H1 (cell line): ENCODE data around the gene PDX1. TPM values are rescaled to one million over a fixed set of nuclear protein-coding genes. Genes with fewer than 3 reads are reported as not detected.

Experiments
- CTCF ChIA-PET: fragments of 300-600 bp; sonication (Branson Sonifier 250); formaldehyde crosslinking; loops from one replicate; lab custom pipeline; 2021; ENCODE audit not compliant: partially characterized antibody; lab: Charles Lee
- POLR2A ChIA-PET: fragments of 300-600 bp; sonication (Branson Sonifier 250); formaldehyde crosslinking; loops from one replicate; lab custom pipeline; 2021; ENCODE audit warnings: inconsistent platforms; ENCODE audit not compliant: partially characterized antibody; lab: Charles Lee
- DNase-seq, 2 experiments: peaks; one replicate each; pipeline versions ENCODE4 v3.0.0 to v3.0.0-alpha.2; 2010 to 2022; ENCODE audit warnings: low spot score in 2 of 2, low read depth in 1 of 2, mixed read lengths in 1 of 2
- FAIRE-seq: peaks from 2 replicates; lab custom pipeline; 2011; peaks lifted over from hg19 to GRCh38; lab: Jason Lieb, UNC
- H2AFZ ChIP-seq: 2 replicates; pipeline ENCODE4 v1.8.1; 2012; ENCODE audit warnings: low read length, inconsistent platforms
- H2AK5ac ChIP-seq: 2 replicates; pipeline ENCODE4 v1.6.1; 2013; ENCODE audit warnings: low read depth, low read length
- H2BK120ac ChIP-seq: replicated peaks from 2 replicates; pipeline ENCODE3; 2013; ENCODE audit warnings: low read depth, low read length, inconsistent platforms
- H2BK12ac ChIP-seq: 2 replicates; pipeline ENCODE4 v1.6.1; 2013; ENCODE audit warnings: low read depth, low read length
- H2BK15ac ChIP-seq: 2 replicates; pipeline ENCODE4 v1.6.1; 2013; ENCODE audit warnings: low read length
- H2BK20ac ChIP-seq: 2 replicates; pipeline ENCODE4 v1.6.1; 2013; ENCODE audit warnings: low read length
- H2BK5ac ChIP-seq: 2 replicates; pipeline ENCODE4 v1.6.1; 2013; ENCODE audit warnings: low read depth, low read length
- H3K14ac ChIP-seq: 2 replicates; pipeline ENCODE4 v1.6.1; 2013; ENCODE audit warnings: inconsistent platforms; ENCODE audit not compliant: insufficient read length
- H3K18ac ChIP-seq: 2 replicates; pipeline ENCODE4 v1.6.1; 2013; ENCODE audit warnings: low read length; ENCODE audit errors: extremely low read depth
- H3K23ac ChIP-seq: 2 replicates; pipeline ENCODE4 v1.6.1; 2013; ENCODE audit warnings: inconsistent platforms; ENCODE audit not compliant: insufficient read length
- H3K23me2 ChIP-seq: 2 replicates; pipeline ENCODE4 v1.6.1; 2013; ENCODE audit warnings: low read depth, low read length
- H3K27ac ChIP-seq: 2 replicates; pipeline ENCODE4 v1.6.1; 2011; ENCODE audit warnings: low read depth, low read length, inconsistent platforms
- H3K27me3 ChIP-seq, 4 experiments: replicated peaks in 1 of 4; 1 replicate in 1 of 4; 2 replicates in 3 of 4; pipeline versions ENCODE4 v1.6.1 to v1.8.1; 2011 to 2013; ENCODE audit warnings: low read length in 3 of 4, mild to moderate bottlenecking in 3 of 4, inconsistent platforms in 2 of 4, mixed read lengths in 2 of 4, moderate library complexity in 1 of 4; ENCODE audit not compliant: control insufficient read depth in 3 of 4, insufficient read depth in 3 of 4; ENCODE audit errors: extremely low read depth in 1 of 4
- H3K36me3 ChIP-seq, 4 experiments: 2 replicates each; pipeline versions ENCODE4 v1.6.1 to v1.8.1; 2011 to 2013; ENCODE audit warnings: mild to moderate bottlenecking in 4 of 4, low read length in 3 of 4, moderate library complexity in 2 of 4, control low read depth in 1 of 4, inconsistent platforms in 1 of 4; ENCODE audit not compliant: insufficient read depth in 4 of 4, control insufficient read depth in 2 of 4
- H3K4ac ChIP-seq: replicated peaks from 2 replicates; pipeline ENCODE3; 2013; ENCODE audit warnings: low read length, low read depth, mixed read lengths, inconsistent platforms; ENCODE audit not compliant: insufficient read length
- H3K4me1 ChIP-seq, 4 experiments: replicated peaks in 1 of 4; 1 replicate in 1 of 4; 2 replicates in 3 of 4; pipeline versions ENCODE4 v1.6.1 to v1.8.1; 2011 to 2013; ENCODE audit warnings: low read length in 3 of 4, inconsistent platforms in 2 of 4, mixed read lengths in 1 of 4; ENCODE audit not compliant: insufficient read depth in 4 of 4, control insufficient read depth in 3 of 4
- H3K4me2 ChIP-seq, 2 experiments: 2 replicates each; pipeline versions ENCODE4 v1.6.1 to v1.8.1; 2011 to 2013; ENCODE audit warnings: low read depth in 2 of 2, low read length in 2 of 2, control low read depth in 1 of 2, inconsistent platforms in 1 of 2, mild to moderate bottlenecking in 1 of 2; ENCODE audit not compliant: insufficient read depth in 1 of 2
- H3K4me3 ChIP-seq, 4 experiments: fragments of 200-600, 300-600 bp in 1 of 4; sonication (generic), shearing (Covaris generic), sonication (Bioruptor Twin) in 1 of 4; 2 replicates each; pipeline versions ENCODE4 v1.5.1 to v1.8.1; 2011 to 2016; ENCODE audit warnings: low read length in 4 of 4, low read depth in 3 of 4, control low read depth in 2 of 4, inconsistent platforms in 2 of 4, mild to moderate bottlenecking in 2 of 4, mixed read lengths in 1 of 4, moderate library complexity in 1 of 4; ENCODE audit not compliant: insufficient read depth in 2 of 4; ENCODE audit errors: extremely low read depth in 1 of 4
- H3K56ac ChIP-seq: replicated peaks from 2 replicates; pipeline ENCODE3; 2013; ENCODE audit warnings: low read depth, mild to moderate bottlenecking, mixed read lengths, low read length, inconsistent platforms; ENCODE audit not compliant: insufficient read length
- H3K79me1 ChIP-seq: 2 replicates; pipeline ENCODE4 v1.6.1; 2013; ENCODE audit warnings: low read depth, low read length, control low read depth
- H3K79me2 ChIP-seq, 2 experiments: 2 replicates each; pipeline versions ENCODE4 v1.6.1 to v1.8.1; 2012 to 2013; ENCODE audit warnings: low read length in 2 of 2, mild to moderate bottlenecking in 2 of 2, inconsistent platforms in 1 of 2; ENCODE audit not compliant: insufficient read depth in 2 of 2, control insufficient read depth in 1 of 2
- H3K9ac ChIP-seq, 4 experiments: replicated peaks in 1 of 4; 1 replicate in 1 of 4; 2 replicates in 3 of 4; pipeline versions ENCODE4 v1.6.1 to v1.8.1; 2011 to 2013; ENCODE audit warnings: low read depth in 3 of 4, low read length in 3 of 4, control low read depth in 2 of 4, mild to moderate bottlenecking in 2 of 4, moderate library complexity in 2 of 4, inconsistent platforms in 1 of 4; ENCODE audit errors: extremely low read depth in 1 of 4
- H3K9me3 ChIP-seq, 2 experiments: 2 replicates each; pipeline versions ENCODE4 v1.6.1 to v1.8.1; 2012 to 2013; ENCODE audit warnings: mild to moderate bottlenecking in 2 of 2, moderate library complexity in 2 of 2, control low read depth in 1 of 2, inconsistent platforms in 1 of 2, low read depth in 1 of 2, low read length in 1 of 2, mixed read lengths in 1 of 2; ENCODE audit not compliant: insufficient read depth in 2 of 2
- H4K20me1 ChIP-seq, 2 experiments: replicated peaks in 1 of 2; 2 replicates each; pipeline versions ENCODE3 to v1.8.1; 2011 to 2013; ENCODE audit warnings: inconsistent platforms in 2 of 2, low read length in 2 of 2, mild to moderate bottlenecking in 1 of 2; ENCODE audit not compliant: insufficient read depth in 2 of 2, control insufficient read depth in 1 of 2
- H4K5ac ChIP-seq: 2 replicates; pipeline ENCODE4 v1.6.1; 2013; ENCODE audit warnings: low read length, low read depth, mixed read lengths, inconsistent platforms; ENCODE audit not compliant: insufficient read length
- H4K8ac ChIP-seq: 2 replicates; pipeline ENCODE4 v1.8.0; 2013; ENCODE audit warnings: mild to moderate bottlenecking, moderate library complexity, low read length, inconsistent platforms; ENCODE audit not compliant: insufficient read depth; ENCODE audit errors: extremely low read depth
- H4K91ac ChIP-seq: replicated peaks from 2 replicates; pipeline ENCODE3; 2013; ENCODE audit warnings: low read length, mixed read lengths, inconsistent platforms; ENCODE audit not compliant: insufficient read length
- BACH1 ChIP-seq: IDR thresholded peaks from 2 replicates; pipeline ENCODE4 v1.6.1; 2012; ENCODE audit warnings: low read length, improper control_type of control experiment
- EP300 ChIP-seq, 2 experiments: IDR thresholded peaks; 1 replicate in 1 of 2; 2 replicates in 1 of 2; pipeline ENCODE4 v1.6.1; 2011 to 2012; ENCODE audit warnings: low read depth in 2 of 2, low read length in 2 of 2, mild to moderate bottlenecking in 2 of 2, borderline replicate concordance in 1 of 2, inconsistent platforms in 1 of 2, moderate library complexity in 1 of 2
- EZH2 ChIP-seq: fragments of 200-600 bp; sonication (generic); IDR thresholded peaks from 2 replicates; pipeline ENCODE4 v1.7.1; 2012; ENCODE audit warnings: low read depth, mild to moderate bottlenecking, moderate library complexity, low read length, inconsistent platforms; ENCODE audit not compliant: severe bottlenecking
- KDM4A ChIP-seq: IDR thresholded peaks from one replicate; pipeline ENCODE4 v1.7.1; 2012; ENCODE audit warnings: low read depth, mild to moderate bottlenecking, moderate library complexity, low read length, inconsistent platforms; ENCODE audit not compliant: severe bottlenecking
- RNF2 ChIP-seq: fragments of 200-900, 300-1000 bp; sonication (generic); IDR thresholded peaks from 2 replicates; pipeline ENCODE4 v1.7.1; 2016; ENCODE audit warnings: borderline replicate concordance, low read depth, mild to moderate bottlenecking, antibody characterized with exemption, low read length; ENCODE audit not compliant: poor library complexity, severe bottlenecking; ENCODE audit errors: missing control alignments
- SIN3A ChIP-seq, 2 experiments: IDR thresholded peaks in 1 of 2; conservative IDR thresholded peaks in 1 of 2; 2 replicates each; pipeline ENCODE4 v1.6.1; 2011 to 2012; ENCODE audit warnings: low read length in 2 of 2, improper control_type of control experiment in 1 of 2, low read depth in 1 of 2, mild to moderate bottlenecking in 1 of 2
- TAF7 ChIP-seq: optimal IDR thresholded peaks from 2 replicates; pipeline ENCODE3; 2011; ENCODE audit warnings: low read depth, mild to moderate bottlenecking, inconsistent platforms, low read length, moderate library complexity, borderline replicate concordance
- WGBS, 2 experiments: shearing (Covaris generic) in 1 of 2; methylation state at CpG; one replicate each; pipeline versions ENCODE4 v1.1.6 to v1.1.7; 2013 to 2015; ENCODE audit warnings: low lambda C conversion rate in 2 of 2, mixed read lengths in 2 of 2, inconsistent platforms in 1 of 2, low coverage in 1 of 2, missing lambda C conversion rate in 1 of 2; ENCODE audit not compliant: insufficient replicate concordance in 2 of 2, insufficient coverage in 1 of 2, insufficient read length in 1 of 2; ENCODE audit errors: extremely low coverage in 1 of 2, missing lambda C conversion rate in 1 of 2; 5-methylcytosine and 5-hydroxymethylcytosine counted together
- long read RNA-seq, 2 experiments: library from RNA in 1 of 2; library from capped mRNA in 1 of 2; stranded (forward); transcript quantifications; one replicate each; pipeline ENCODE4 v2.0.0, GENCODE V29; 2021; ENCODE audit warnings: inconsistent platforms in 1 of 2
- polyA minus RNA-seq, 3 experiments: library from RNA; depleted of rRNA, polyadenylated mRNA; stranded (reverse); fragments of >200 nt; gene quantifications; 1 replicate in 2 of 3; 2 replicates in 1 of 3; pipeline ENCODE4 v1.2.3, GENCODE V29; 2011
- polyA plus RNA-seq, 7 experiments: library from polyadenylated mRNA; depleted of rRNA in 3 of 7; stranded (reverse) in 5 of 7; unstranded in 2 of 7; fragments of >200 nt in 5 of 7; fragments of 200-250 nt in 2 of 7; gene quantifications; 1 replicate in 5 of 7; 2 replicates in 1 of 7; 4 replicates in 1 of 7; pipeline versions ENCODE4 v1.2.1 to v1.2.3, GENCODE V29; 2011 to 2013; ENCODE audit warnings: missing spikeins in 2 of 7, mixed read lengths in 2 of 7
- total RNA-seq: library from RNA; stranded (reverse); fragmentation: NEBNext Ultra II Directional; extraction: Animal tissue kit (Norgen Biotek cat#: 25700); gene quantifications from 2 replicates; pipeline ENCODE4 v1.2.1, GENCODE V29; 2021

Gene PDX1
- total RNA-seq, result not detected in 2 replicates
- not detected in 2 replicates for polyA plus RNA-seq (2011; rRNA removed)
- not detected for polyA plus RNA-seq (2011; cell fraction: cytosol; rRNA removed)
- not detected for polyA plus RNA-seq (2011; cell fraction: nucleus; rRNA removed)
- polyA plus RNA-seq (2012, experiment 1 of 2), result not detected in 4 replicates
- not detected for polyA plus RNA-seq (2012, experiment 2 of 2)
- polyA plus RNA-seq (2013, experiment 1 of 2), result not detected
- polyA plus RNA-seq (2013, experiment 2 of 2), result not detected
- polyA minus RNA-seq (2011; rRNA and poly(A)+ RNA removed), result not detected in 2 replicates
- polyA minus RNA-seq (2011; cell fraction: cytosol; rRNA and poly(A)+ RNA removed), result not detected
- polyA minus RNA-seq (2011; cell fraction: nucleus; rRNA and poly(A)+ RNA removed), result not detected
- long read RNA-seq, experiment 1, result 0 reads
- long read RNA-seq, experiment 2, result 0 reads

- Histone ChIP-seq H3K79me2 (no peaks in the 10 kb centered on the region), H3K4ac (no peak within 1 kb of the TSS), H3K27me3 (peaks cover 97 to 100% (median 100%) of the 10 kb centered on the region in 4 experiments), H4K91ac (no peak within 1 kb of the TSS), H2AK5ac (no peak within 1 kb of the TSS), H3K36me3 (peaks cover 0 to 11% (median 0%) of the 10 kb centered on the region in 4 experiments; a peak in 1 of 8 replicates), H3K18ac (no peak within 1 kb of the TSS), H4K20me1 (peaks cover 20 to 40% of the 10 kb centered on the region in 2 experiments), H3K4me2 (peak within 1 kb of the TSS; percentile 34 to 62), H2AFZ (no peak within 1 kb of the TSS), H3K56ac (no peak within 1 kb of the TSS), H2BK12ac (peak within 1 kb of the TSS; percentile 44; the same call in 1 of the 2 replicates), H3K27ac (no peak within 1 kb of the TSS), H2BK120ac (no peak within 1 kb of the TSS), H2BK15ac (no peak within 1 kb of the TSS), H3K4me3 (peak within 1 kb of the TSS in 2 of 4 experiments; percentile 7 to 49; a peak in 4 of 8 replicates), H4K5ac (no peak within 1 kb of the TSS), H2BK5ac (no peak within 1 kb of the TSS), H3K79me1 (no peaks in the 10 kb centered on the region), H3K23me2 (no peaks in the 10 kb centered on the region; the same call in 1 of the 2 replicates), H2BK20ac (no peak within 1 kb of the TSS), H3K9ac (no peak within 1 kb of the TSS), H3K23ac (no peak within 1 kb of the TSS), H4K8ac (no peak within 1 kb of the TSS; the same call in 1 of the 2 replicates), H3K9me3 (peaks cover 0 to 3% of the 10 kb centered on the region in 2 experiments; a peak in 1 of 4 replicates), H3K14ac (no peak within 1 kb of the TSS), H3K4me1 (peaks cover 8 to 34% (median 22%) of the 10 kb centered on the region in 4 experiments)
- ChIA-PET POLR2A (interaction anchor here (0.8 to 2.2 kb wide), 4 partner anchors 34 to 56 kb away, joined by 3 to 8 read pairs (median 5); no protein-coding TSS in a partner anchor), CTCF (interaction anchor here (1.1 to 3.6 kb wide), 9 partner anchors 34 to 547 kb away, joined by 3 to 17 read pairs (median 5); no protein-coding TSS in a partner anchor)
- DNase-seq (peak in 1 of 2 experiments; percentile 81), FAIRE-seq (no peak)
- 0 out of 4 replicates have a peak, but pooled peaks of 1 of the 2 experiments have one; percentile 23 for TF ChIP-seq SIN3A (conservative IDR thresholded peaks at IDR 0.05 in 1 of 2, IDR thresholded peaks at IDR 0.05 in 1 of 2; ENCODE audit: low read depth in 1 of 2, low read length in 2 of 2)
- TF ChIP-seq EZH2, result no peak
- no peak for TF ChIP-seq TAF7
- TF ChIP-seq RNF2, result peak; percentile 4
- TF ChIP-seq BACH1, result no peak
- peak; percentile 54 for TF ChIP-seq KDM4A
- TF ChIP-seq EP300 (IDR thresholded peaks at IDR 0.05; ENCODE audit: borderline replicate concordance in 1 of 2, low read depth in 2 of 2, low read length in 2 of 2), result no peak
- 3% methylated on average over 34 of the region's 76 CpGs; no CpG with 5 or more reads in 1 of the 2 experiments for WGBS, 2 experiments
Observed at GRCh38 chr13:27919934-27920676, at the start of gene PDX1. Gene PDX1 (plus strand): TSS chr13:27920000. CDS start chr13:27920139, 139 bp downstream.
